ENCODE results near the gene TENM4. TPM values are rescaled to one million over a fixed set of nuclear protein-coding genes. Genes with fewer than 3 reads are reported as not detected.

The TENM4 gene
- total and polyA plus RNA-seq, 4 donors = 0.02 to 0.33 (median 0.14) TPM

- TF ChIP-seq ZBTB33 (IDR thresholded peaks at IDR 0.05) (no peak), NR2F2 (IDR thresholded peaks at IDR 0.05) (no peak), FOXA2 (IDR thresholded peaks at IDR 0.05) (no peak), HNF4A (conservative IDR thresholded peaks at IDR 0.05) (no peak), RXRA (IDR thresholded peaks at IDR 0.05) (no peak), MAX (IDR thresholded peaks at IDR 0.05) (no peak), ATF3 (IDR thresholded peaks at IDR 0.05) (no peak), EGR1 (IDR thresholded peaks at IDR 0.05; ENCODE audit: low read depth in 2 of 2) (no peak), FOXA1 (IDR thresholded peaks at IDR 0.05) (no peak), HNF4G (IDR thresholded peaks at IDR 0.05) (no peak)
- no peak for DNase-seq (ENCODE audit: low spot score)
- no peaks in the 10 kb centered on the region for H3K27me3 ChIP-seq (ENCODE audit: control insufficient read depth in 4 of 4, insufficient read depth in 4 of 4, low read length in 3 of 4)
- no peaks in the 10 kb centered on the region for H3K36me3 ChIP-seq (ENCODE audit: control insufficient read depth in 4 of 4, insufficient read depth in 3 of 4, low read depth in 1 of 4, low read length in 3 of 4)
- H3K4me1 ChIP-seq (ENCODE audit: control insufficient read depth in 4 of 4, insufficient read depth in 4 of 4, low read length in 3 of 4) = no peaks in the 10 kb centered on the region
- H3K9me3 ChIP-seq (ENCODE audit: control insufficient read depth in 4 of 4, low read length in 3 of 4) = no peaks in the 10 kb centered on the region
- 80% methylated on average over 1 of the region's 1 CpG for WGBS
- H3K4me3 ChIP-seq (ENCODE audit: low read depth in 1 of 3, low read length in 3 of 3) = no peak overlapping the region
- H3K27ac ChIP-seq (ENCODE audit: low read depth in 1 of 2, low read length in 2 of 2) = no peak overlapping the region
- H3K9ac ChIP-seq (ENCODE audit: low read depth in 1 of 2, low read length in 2 of 2) = no peak overlapping the region
These were observed 652.3 kb downstream of the TENM4 start for GRCh38 chr11:78788533-78788932.

GRCh38 chr11:78787696-78788095 is 653.1 kb downstream of the TENM4 start:
- no peaks in the 10 kb centered on the region for H3K27me3 ChIP-seq (ENCODE audit: control insufficient read depth in 4 of 4, insufficient read depth in 4 of 4, low read length in 3 of 4)
- H3K27ac ChIP-seq (ENCODE audit: low read depth in 1 of 2, low read length in 2 of 2) = no peak overlapping the region
- H3K9me3 ChIP-seq (ENCODE audit: control insufficient read depth in 4 of 4, low read length in 3 of 4) = no peaks in the 10 kb centered on the region
- H3K4me1 ChIP-seq (ENCODE audit: control insufficient read depth in 4 of 4, insufficient read depth in 4 of 4, low read length in 3 of 4) = no peaks in the 10 kb centered on the region
- no peak overlapping the region for H3K9ac ChIP-seq (ENCODE audit: low read depth in 1 of 2, low read length in 2 of 2)
- H3K4me3 ChIP-seq (ENCODE audit: low read depth in 1 of 3, low read length in 3 of 3) = no peak overlapping the region
- DNase-seq (ENCODE audit: low spot score) = no peak
- TF ChIP-seq REST (IDR thresholded peaks at IDR 0.05) (no peak), RAD21 (IDR thresholded peaks at IDR 0.05) (no peak), YY1 (IDR thresholded peaks at IDR 0.05) (no peak), NR2F2 (IDR thresholded peaks at IDR 0.05) (no peak), FOXA2 (IDR thresholded peaks at IDR 0.05) (no peak), MAX (IDR thresholded peaks at IDR 0.05) (no peak), FOXA1 (IDR thresholded peaks at IDR 0.05) (no peak), RXRA (IDR thresholded peaks at IDR 0.05) (no peak), CTCF (IDR thresholded peaks at IDR 0.05; ENCODE audit: low read depth, low read length, missing input control) (no peak), ZBTB33 (IDR thresholded peaks at IDR 0.05) (no peak), ATF3 (IDR thresholded peaks at IDR 0.05) (no peak), EGR1 (IDR thresholded peaks at IDR 0.05; ENCODE audit: low read depth in 2 of 2) (no peak), JUND (IDR thresholded peaks at IDR 0.05) (no peak)
- no peaks in the 10 kb centered on the region for H3K36me3 ChIP-seq (ENCODE audit: control insufficient read depth in 4 of 4, insufficient read depth in 3 of 4, low read depth in 1 of 4, low read length in 3 of 4)
- WGBS = 75% methylated on average over 3 of the region's 3 CpGs
